ENCODE measurements around the gene ITPRID2. TPM values are rescaled to one million over a fixed set of nuclear protein-coding genes. Genes with fewer than 3 reads are reported as not detected.
A peak's percentile ranks its signal among the peaks of the same experiment; 100 is the strongest.

The ITPRID2 gene
- total and polyA plus RNA-seq, 2 of the 13 experiments (the other 11 are each of a cell fraction or from before 2014, with no cell fraction given), result 44.8 to 62.3 TPM

DNA sequence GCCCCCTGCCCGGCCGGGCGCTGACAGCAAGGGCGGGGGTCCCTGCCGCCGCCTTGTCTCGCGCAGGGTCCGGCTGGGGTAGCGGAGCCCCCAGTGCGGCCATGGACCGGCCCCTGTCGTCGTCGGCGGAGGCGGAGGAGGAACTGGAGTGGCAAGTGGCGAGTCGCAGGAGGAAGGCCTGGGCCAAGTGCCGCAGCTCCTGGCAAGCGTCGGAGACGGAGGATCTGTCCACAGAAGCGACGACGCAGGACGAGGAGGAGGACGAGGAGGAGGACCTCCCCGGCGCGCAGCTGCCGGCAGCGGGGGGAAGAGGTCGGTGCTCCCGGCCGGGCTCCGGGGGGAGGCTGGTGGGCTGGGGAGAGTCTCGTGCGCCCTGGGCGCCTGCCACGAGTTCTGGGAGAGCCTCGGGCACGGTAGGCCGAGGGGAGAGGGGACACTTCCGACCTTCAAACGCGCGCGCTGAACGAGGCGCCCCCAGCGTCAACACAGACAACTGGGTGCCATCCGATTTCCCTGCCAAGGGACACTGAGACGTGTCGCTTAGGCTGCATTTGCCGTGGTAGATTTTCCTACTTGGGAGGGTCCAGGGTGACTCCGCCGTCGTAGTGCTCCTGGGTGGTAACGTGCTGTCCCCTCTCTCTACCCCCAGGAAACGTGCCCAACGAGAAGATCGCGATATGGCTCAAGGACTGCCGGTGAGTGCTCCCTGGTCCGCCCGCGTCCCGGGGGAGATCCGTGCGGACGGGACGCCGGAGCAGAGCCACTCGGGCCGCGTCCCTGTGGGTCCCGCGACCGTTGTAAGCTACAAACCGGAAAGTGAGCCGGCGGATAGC lies 652 bp downstream of the ITPRID2 start (continued):
- TF ChIP-seq NFE2L1 (CRISPR knock-in tag; IDR thresholded peaks at IDR 0.05; ENCODE audit: borderline replicate concordance), result no peak
- TF ChIP-seq MED13 (CRISPR knock-in tag; IDR thresholded peaks at IDR 0.05), result 0 out of 2 replicates have a peak, but pooled peaks have one; percentile 85
- peak; percentile 29 for TF ChIP-seq ZHX1 (CRISPR knock-in tag; IDR thresholded peaks at IDR 0.05; ENCODE audit: low read depth)
- TF ChIP-seq NFKBIZ (CRISPR knock-in tag; IDR thresholded peaks at IDR 0.05), result no peak; the same call in none of the 2 replicates
- peak; percentile 92; the same call in 1 of the 2 replicates for TF ChIP-seq NFATC3 (CRISPR knock-in tag; IDR thresholded peaks at IDR 0.05)
- 0 out of 2 replicates have a peak, but pooled peaks have one; percentile 82 for TF ChIP-seq AHR (CRISPR knock-in tag; IDR thresholded peaks at IDR 0.05)
- no peak for TF ChIP-seq ZNF549 (CRISPR knock-in tag; IDR thresholded peaks at IDR 0.05)
- TF ChIP-seq ZKSCAN1 (IDR thresholded peaks at IDR 0.05; ENCODE audit: low read length), result no peak
- TF ChIP-seq TRIM24 (CRISPR knock-in tag; IDR thresholded peaks at IDR 0.05), result no peak
- TF ChIP-seq, protein P1, sequence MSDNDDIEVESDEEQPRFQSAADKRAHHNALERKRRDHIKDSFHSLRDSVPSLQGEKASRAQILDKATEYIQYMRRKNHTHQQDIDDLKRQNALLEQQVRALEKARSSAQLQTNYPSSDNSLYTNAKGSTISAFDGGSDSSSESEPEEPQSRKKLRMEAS (IDR thresholded peaks at IDR 0.05), result peak; percentile 96
- TF ChIP-seq, protein P2, sequence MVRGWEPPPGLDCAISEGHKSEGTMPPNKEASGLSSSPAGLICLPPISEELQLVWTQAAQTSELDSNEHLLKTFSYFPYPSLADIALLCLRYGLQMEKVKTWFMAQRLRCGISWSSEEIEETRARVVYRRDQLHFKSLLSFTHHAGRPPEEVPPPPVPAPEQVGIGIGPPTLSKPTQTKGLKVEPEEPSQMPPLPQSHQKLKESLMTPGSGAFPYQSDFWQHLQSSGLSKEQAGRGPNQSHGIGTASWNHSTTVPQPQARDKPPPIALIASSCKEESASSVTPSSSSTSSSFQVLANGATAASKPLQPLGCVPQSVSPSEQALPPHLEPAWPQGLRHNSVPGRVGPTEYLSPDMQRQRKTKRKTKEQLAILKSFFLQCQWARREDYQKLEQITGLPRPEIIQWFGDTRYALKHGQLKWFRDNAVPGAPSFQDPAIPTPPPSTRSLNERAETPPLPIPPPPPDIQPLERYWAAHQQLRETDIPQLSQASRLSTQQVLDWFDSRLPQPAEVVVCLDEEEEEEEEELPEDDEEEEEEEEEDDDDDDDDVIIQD (CRISPR knock-in tag; IDR thresholded peaks at IDR 0.05; ENCODE audit: low read depth), result 0 out of 2 replicates have a peak, but pooled peaks have one; percentile 23
- no peak for TF ChIP-seq NONO (IDR thresholded peaks at IDR 0.05)
- peak; percentile 34 for TF ChIP-seq NONO (CRISPR knock-in tag; conservative IDR thresholded peaks at IDR 0.05)
- peak; percentile 84; the same call in 1 of the 2 replicates for TF ChIP-seq ZNF660 (CRISPR knock-in tag; IDR thresholded peaks at IDR 0.05; ENCODE audit: borderline replicate concordance, low read depth)
- no peak for TF ChIP-seq PTBP1 (IDR thresholded peaks at IDR 0.05; ENCODE audit: low read depth, low read length, poor library complexity, severe bottlenecking)
- no peak for TF ChIP-seq ZBTB33 (CRISPR knock-in tag; IDR thresholded peaks at IDR 0.05)
- peak; percentile 66 for TF ChIP-seq GATAD1 (CRISPR knock-in tag; IDR thresholded peaks at IDR 0.05)
- TF ChIP-seq FOXA1 (IDR thresholded peaks at IDR 0.05), result no peak
- peak; percentile 50 for TF ChIP-seq FOXA1 (CRISPR knock-in tag; IDR thresholded peaks at IDR 0.05)
- peak; percentile 94; the same call in 1 of the 2 replicates for TF ChIP-seq ZFP91 (CRISPR knock-in tag; IDR thresholded peaks at IDR 0.05; ENCODE audit: borderline replicate concordance)
- no peak for TF ChIP-seq SYNCRIP (IDR thresholded peaks at IDR 0.05; ENCODE audit: insufficient read depth, low read depth, low read length)
- TF ChIP-seq MED1 (CRISPR knock-in tag; IDR thresholded peaks at IDR 0.05), result peak; percentile 56
- TF ChIP-seq PHB2 (IDR thresholded peaks at IDR 0.05; ENCODE audit: partially characterized antibody), result no peak
